Colonic mucosa (tissue), 4 donors: ENCODE results near the gene CDH4. TPM values are rescaled to one million over a fixed set of nuclear protein-coding genes. Genes with fewer than 3 reads are reported as not detected.

Experiments used
- DNase-seq: peaks from one replicate; pipeline ENCODE4 v3.0.0-alpha.2; 2020
- H3K27ac ChIP-seq: fragments of 200-600 bp; one replicate; pipeline ENCODE4 v1.8.0; 2021
- H3K27me3 ChIP-seq: fragments of 200-600 bp; one replicate; pipeline ENCODE4 v1.8.0; 2021
- H3K36me3 ChIP-seq: fragments of 200-600 bp; one replicate; pipeline ENCODE4 v1.8.0; 2021
- H3K4me1 ChIP-seq: fragments of 200-600 bp; one replicate; pipeline ENCODE4 v1.8.0; 2021; ENCODE audit warnings: mild to moderate bottlenecking
- H3K4me3 ChIP-seq: fragments of 200-600 bp; one replicate; pipeline ENCODE4 v1.8.0; 2021
- H3K9ac ChIP-seq, 2 donors: one replicate each; pipeline ENCODE4 v1.7.0; 2013; ENCODE audit warnings: control low read depth in 2 of 2, low read depth in 2 of 2, low read length in 2 of 2
- H3K9me3 ChIP-seq: fragments of 200-600 bp; one replicate; pipeline ENCODE4 v1.8.0; 2021
- CTCF ChIP-seq: fragments of 200-600 bp; IDR thresholded peaks from one replicate; pipeline ENCODE4 v1.8.0; 2022; ENCODE audit warnings: antibody characterized with exemption, mild to moderate bottlenecking
- intact Hi-C: fragments of 100-400 bp; cut with DNase I; formaldehyde crosslinking; loops from one replicate; pipeline ENCODE4 v1.14.1; 2022
- total RNA-seq, 2 donors: library from RNA; stranded (reverse); fragmentation: NEBNext Ultra II Directional in 1 of 2; extraction: Animal tissue kit (Norgen Biotek cat#: 25700) in 1 of 2; gene quantifications; one replicate each; pipeline ENCODE4 v1.2.1, GENCODE V29; 2021
- donor health status: healthy.
- donor health status: DM: no; HTN: no; CAD: no.
- donor health status: DM: no; HTN: no; CAD: no.

Gene CDH4
- total RNA-seq, 2 donors from 2014 or later, result 0.08 TPM; not detected in 1

- no peaks in the 10 kb centered on the region for H3K27me3 ChIP-seq
- intact Hi-C loops, result no loop called here
- DNase-seq, result no peak
These were observed 330.3 kb downstream of the CDH4 start for GRCh38 chr20:61582196-61582923.

GRCh38 chr20:61583356-61583755, 331.3 kb downstream of the CDH4 start:
- Histone ChIP-seq H3K27me3 (no peaks in the 10 kb centered on the region), H3K4me3 (no peak overlapping the region), H3K9ac (no peak overlapping the region), H3K36me3 (no peaks in the 10 kb centered on the region), H3K9me3 (no peaks in the 10 kb centered on the region), H3K27ac (no peak overlapping the region), H3K4me1 (no peaks in the 10 kb centered on the region)
- TF ChIP-seq CTCF, result no peak
- no peak for DNase-seq
- intact Hi-C loops, result no loop called here

More at GRCh38 chr20:61582196-61582923, 330.3 kb downstream of the CDH4 start:
- H3K4me3 ChIP-seq, result no peak overlapping the region
- H3K36me3 ChIP-seq, result no peaks in the 10 kb centered on the region
- H3K9me3 ChIP-seq, result no peaks in the 10 kb centered on the region
- H3K9ac ChIP-seq, result no peak overlapping the region
- TF ChIP-seq CTCF, result no peak
- no peaks in the 10 kb centered on the region for H3K4me1 ChIP-seq
- no peak overlapping the region for H3K27ac ChIP-seq

- Histone ChIP-seq H3K4me1 (no peaks in the 10 kb centered on the region), H3K36me3 (no peaks in the 10 kb centered on the region), H3K9me3 (no peaks in the 10 kb centered on the region), H3K27me3 (no peaks in the 10 kb centered on the region), H3K9ac (no peak overlapping the region), H3K4me3 (no peak overlapping the region), H3K27ac (no peak overlapping the region)
- intact Hi-C loops, result no loop called here
- no peak for DNase-seq
- no peak for TF ChIP-seq CTCF
These were observed 332.8 kb downstream of the CDH4 start for GRCh38 chr20:61584851-61585250.

GRCh38 chr20:61585764-61586163, 333.7 kb downstream of the CDH4 start:
- no peaks in the 10 kb centered on the region for H3K27me3 ChIP-seq
- no peak for TF ChIP-seq CTCF
- H3K27ac ChIP-seq, result no peak overlapping the region
- H3K9me3 ChIP-seq, result no peaks in the 10 kb centered on the region
- no peaks in the 10 kb centered on the region for H3K4me1 ChIP-seq
- H3K9ac ChIP-seq, result no peak overlapping the region
- no peak overlapping the region for H3K4me3 ChIP-seq
- intact Hi-C loops, result no loop called here
- no peak for DNase-seq
- no peaks in the 10 kb centered on the region for H3K36me3 ChIP-seq

- H3K4me3 ChIP-seq, result no peak overlapping the region
- TF ChIP-seq CTCF, result no peak
- no peak overlapping the region for H3K9ac ChIP-seq
- no peaks in the 10 kb centered on the region for H3K36me3 ChIP-seq
- no peaks in the 10 kb centered on the region for H3K27me3 ChIP-seq
- intact Hi-C loops, result no loop called here
- DNase-seq, result no peak
- H3K9me3 ChIP-seq, result no peaks in the 10 kb centered on the region
- no peaks in the 10 kb centered on the region for H3K4me1 ChIP-seq
- H3K27ac ChIP-seq, result no peak overlapping the region
These were observed 335.0 kb downstream of the CDH4 start for GRCh38 chr20:61587036-61587435.
